H54 (cell line): ENCODE results near the gene PHF19.

Experiments
- DNase-seq: peaks from one replicate; pipeline ENCODE4 v3.0.0; 2011; ENCODE audit warnings: low spot score, mixed read lengths; ENCODE audit not compliant: insufficient read length
- FAIRE-seq: peaks from 3 replicates; lab custom pipeline; 2011; peaks lifted over from hg19 to GRCh38; lab: Jason Lieb, UNC
- POLR2A ChIP-seq: IDR thresholded peaks from 2 replicates; pipeline ENCODE4 v1.6.1; 2011; ENCODE audit warnings: low read depth, mild to moderate bottlenecking, low read length

PHF19 gene

DNA sequence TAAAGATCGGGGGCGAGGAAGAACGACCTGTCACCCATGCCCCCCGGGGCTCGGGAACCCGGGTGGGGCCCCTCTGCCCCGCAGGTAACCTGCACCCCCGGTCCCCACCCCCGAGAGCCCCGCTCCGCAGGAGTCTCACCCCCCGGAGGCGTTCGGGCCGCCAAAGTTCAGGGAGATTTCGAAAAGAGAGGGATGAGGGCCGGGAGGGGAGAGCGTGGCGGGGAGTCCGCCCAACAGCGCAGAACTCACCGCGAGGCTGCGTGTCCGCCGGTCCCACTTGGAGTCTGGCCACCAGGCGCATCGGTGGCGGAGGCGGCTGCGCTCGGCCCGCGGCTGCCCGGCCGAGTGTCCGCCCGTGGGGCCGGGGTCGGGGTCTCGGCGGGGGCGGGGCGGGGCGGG, at the start of gene PHF19:
Gene PHF19 (minus strand): TSS at position 347 of the 399 bp plus-strand sequence. CDS start 2,447 bp downstream, outside the sequence.
- FAIRE-seq (no peak), DNase-seq (peak; percentile 93)
- peak; percentile 65 for TF ChIP-seq POLR2A

DNA sequence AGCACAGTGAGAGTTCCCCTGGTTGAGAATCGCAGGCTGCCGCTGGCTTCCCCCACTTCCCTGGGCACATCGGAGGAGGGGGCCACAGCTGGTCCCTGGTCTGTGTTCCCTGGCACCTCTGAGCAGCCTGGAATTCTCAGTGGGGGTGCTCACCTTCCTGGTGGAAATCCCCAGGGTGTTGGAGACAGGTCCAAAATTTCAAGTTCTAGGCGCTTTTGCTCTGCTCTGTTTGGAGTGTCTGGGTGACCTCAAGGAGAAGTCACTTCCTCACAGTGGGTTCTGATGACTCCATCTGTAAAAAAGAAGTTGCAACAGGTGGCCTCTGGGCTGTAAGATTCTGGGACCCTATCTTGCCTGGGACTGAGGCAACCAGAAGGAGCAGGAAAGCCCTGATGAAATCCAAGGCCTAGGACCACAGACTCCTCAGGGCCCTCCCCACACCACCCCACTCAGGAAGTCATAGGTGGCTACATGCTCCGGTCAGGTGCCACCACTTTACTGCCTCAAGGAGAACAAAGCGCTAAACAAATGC, 49.5 kb upstream of the PHF19 start, which contains the start of gene TRAF1:
Gene TRAF1 (minus strand): TSS at position 400 of the 532 bp plus-strand sequence. CDS start 721 bp downstream, outside the sequence.
- no peak for TF ChIP-seq POLR2A
- no peak for DNase-seq
- no peak for FAIRE-seq

DNA sequence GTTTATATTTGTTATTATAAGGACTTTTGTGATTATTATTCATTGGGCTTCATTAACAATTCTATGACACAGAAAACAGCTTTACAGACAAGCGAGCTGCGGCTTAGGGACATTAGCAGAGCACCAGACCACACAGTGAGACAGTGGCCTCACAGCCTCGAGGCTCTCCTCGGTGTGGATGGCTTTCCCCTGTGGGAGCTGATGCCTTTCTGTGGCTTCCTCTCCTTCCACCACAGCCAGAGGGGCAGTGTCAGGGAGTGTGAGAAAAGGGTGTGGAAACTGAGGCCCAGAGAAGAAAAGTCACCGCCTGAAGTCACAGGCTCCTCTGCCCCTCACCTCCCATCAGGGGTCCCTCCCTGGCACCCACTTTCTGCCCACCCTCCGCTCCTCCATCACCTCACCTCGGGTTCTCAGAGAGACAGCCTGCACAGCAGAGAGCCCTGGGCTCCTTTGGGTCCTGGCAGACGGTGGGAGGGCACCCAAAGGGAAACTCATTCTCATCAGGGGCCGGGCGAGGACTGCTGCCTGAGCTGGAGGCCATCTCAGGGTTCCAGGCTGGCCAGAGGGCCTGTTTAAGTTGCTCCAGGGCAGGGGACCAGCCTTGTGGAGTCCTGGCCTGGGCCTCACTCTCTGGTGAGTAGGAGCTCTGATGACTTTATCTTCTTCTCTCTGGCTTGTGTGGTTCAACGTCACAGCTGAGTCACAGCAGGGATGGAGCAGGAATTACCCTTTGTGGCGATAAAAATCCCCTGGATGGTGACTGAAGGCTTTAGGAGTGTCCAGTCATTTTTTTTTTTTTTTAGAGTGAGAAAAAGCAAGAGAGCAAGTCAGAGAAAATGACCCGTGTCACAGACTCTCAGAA, 48.8 kb upstream of the PHF19 start:
- peak; percentile 84 for FAIRE-seq
- TF ChIP-seq POLR2A: peak; percentile 30; the same call in 1 of the 2 replicates
- peak; percentile 100 for DNase-seq

DNA sequence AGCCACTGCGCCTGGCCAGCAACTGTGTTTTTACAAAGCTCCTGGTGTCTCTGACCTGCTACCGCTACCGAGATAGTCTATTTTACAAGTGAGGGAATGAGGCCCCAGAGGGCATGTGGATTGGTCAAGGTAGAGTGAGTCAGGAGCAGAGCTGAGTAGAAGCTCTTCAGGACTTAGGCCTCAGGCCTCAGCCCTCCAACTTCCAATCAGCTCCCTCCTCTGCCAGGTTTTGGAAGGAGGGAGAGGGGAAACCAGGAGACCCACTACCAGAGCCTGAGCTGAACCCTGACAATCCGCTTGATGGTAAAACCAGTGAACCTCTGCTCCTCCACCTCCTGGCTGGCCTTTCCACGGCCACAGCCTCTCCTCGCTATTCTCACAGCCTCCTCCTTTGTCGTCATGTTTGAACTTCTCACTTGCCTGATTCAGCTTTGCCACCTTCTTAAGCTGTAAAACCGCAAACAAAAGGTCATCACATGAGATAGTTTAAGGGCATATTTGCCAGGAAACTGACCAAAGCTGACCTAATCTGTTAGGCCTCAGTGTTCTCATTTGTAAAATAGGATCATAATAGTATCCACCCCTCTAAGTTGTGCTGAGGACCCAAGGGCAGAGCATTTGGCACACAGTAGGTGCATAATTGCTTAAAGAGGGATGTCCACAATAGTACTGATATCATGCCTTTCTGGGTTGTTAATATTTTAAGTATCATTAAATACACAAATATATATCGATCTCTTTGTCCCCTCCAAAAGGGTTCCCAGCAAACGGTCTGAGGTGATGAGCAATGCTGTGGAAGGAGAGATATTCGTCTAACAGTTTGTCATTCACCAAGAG, 47.9 kb upstream of the PHF19 start:
- FAIRE-seq: no peak
- TF ChIP-seq POLR2A: no peak
- no peak for DNase-seq

DNA sequence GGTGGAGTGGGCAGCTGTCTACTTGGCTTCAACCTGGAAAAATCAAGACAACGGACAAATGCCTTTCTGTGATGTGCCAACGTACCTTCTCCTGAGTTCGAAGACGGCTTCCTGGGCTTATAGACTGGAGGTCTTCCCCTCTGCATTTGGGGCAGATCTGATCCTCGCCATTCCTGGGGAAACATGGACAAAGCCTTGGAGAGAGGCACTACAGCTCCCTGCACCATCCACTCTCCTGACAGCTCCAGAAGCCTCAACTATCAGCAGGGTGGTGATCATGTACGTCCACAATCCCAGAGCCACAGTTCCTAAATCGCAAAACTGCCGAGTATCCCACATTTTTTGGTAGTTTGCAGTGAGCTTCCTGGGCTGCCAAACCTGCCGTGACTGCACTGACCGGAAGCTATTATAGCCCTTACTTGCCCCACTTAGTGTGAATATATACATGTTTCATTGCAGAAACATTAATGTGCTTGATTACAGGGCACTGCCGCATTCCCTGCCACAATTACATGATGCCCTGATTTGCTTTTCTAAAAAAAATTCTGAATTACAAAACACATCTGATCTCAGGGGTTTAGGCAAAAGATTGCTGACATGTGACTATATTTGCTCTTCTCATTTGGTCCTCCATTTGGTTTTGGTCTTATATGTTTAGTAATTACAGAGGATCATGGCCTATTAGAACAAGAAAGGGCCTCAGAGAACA, 46.8 kb upstream of the PHF19 start:
- no peak for TF ChIP-seq POLR2A
- FAIRE-seq (no peak), DNase-seq (no peak)

DNA sequence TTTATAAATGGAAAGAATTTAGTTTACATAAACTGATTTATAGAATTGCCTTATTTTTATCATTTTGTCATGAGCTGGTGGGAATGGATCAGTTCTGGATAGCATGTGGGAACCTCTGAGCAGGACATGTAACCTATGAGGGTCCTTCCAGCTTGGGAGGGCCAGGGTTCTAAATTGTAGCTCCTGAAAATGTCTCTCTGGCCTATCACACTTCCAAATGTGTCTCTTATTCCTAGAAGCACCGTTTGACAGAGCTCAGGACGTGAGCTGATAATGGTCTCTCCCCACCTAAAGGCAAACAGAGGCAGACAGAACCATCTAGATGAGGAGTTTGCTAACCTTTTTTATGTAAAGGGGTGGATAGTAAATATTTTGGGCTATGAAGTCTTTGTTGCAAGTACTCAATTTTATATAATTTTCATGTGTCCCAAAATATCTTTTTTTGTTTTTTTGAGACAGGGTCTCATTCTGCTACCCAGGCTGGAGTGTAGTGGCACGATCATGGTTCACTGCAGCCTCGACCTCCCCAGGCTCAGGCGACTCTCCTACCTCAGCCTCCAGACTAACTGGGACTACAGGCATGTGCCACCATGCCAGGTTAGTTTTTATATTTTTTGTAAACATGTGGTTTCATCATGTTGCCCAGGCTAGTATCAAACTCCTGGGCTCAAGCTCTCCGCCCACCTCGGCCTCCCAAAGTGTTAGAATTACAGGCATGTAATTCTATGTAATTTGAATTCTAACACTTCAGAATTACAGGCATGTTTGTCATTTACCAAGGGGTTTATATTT, 45.6 kb upstream of the PHF19 start:
- no peak for TF ChIP-seq POLR2A
- DNase-seq (no peak), FAIRE-seq (no peak)

DNA sequence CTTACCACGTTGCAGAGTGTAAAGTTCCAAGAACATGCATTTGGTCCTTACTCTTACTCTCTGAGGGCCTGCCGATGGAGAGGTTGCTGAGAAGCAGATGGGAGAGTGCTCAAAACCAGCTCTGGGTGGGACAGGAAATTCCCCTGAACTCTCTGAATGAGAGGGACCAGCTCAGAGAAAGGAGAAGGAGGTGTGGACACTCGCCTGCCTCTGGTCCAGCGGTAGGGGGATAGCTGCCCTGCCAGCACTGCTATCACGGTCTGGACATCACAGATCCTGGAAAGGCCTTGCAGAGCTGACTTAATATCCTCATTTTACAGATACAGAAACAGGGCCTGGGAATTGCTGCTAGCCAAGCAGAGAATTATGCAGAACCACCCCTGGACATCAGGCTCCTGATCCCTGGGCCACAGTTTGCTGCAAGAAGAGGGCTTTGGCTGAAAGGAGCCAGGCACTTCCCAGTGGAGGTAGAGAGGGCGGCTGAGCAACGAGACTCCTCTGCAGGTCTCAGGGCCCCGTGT, 44.7 kb upstream of the PHF19 start:
- TF ChIP-seq POLR2A: no peak
- FAIRE-seq: no peak
- no peak for DNase-seq

DNA sequence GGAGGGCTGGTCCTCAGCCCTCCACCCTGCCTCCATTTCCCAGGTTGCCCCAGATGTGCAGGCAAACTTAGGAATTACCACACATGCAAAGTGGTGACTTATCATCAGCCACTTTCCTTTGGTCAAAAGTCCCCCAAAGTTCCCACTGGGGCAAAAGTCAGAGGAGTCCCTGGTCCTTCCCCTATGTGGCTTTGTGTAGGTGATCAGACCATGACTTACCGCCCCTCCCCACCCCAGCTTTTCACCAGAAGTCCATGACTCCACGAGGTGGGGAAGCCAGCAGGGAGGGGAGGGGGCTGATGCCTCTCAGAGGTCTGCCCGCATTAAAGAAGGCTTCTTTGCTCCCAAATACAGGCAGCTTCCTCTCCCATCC, 43.8 kb upstream of the PHF19 start:
- TF ChIP-seq POLR2A: no peak
- FAIRE-seq (no peak), DNase-seq (no peak)

DNA sequence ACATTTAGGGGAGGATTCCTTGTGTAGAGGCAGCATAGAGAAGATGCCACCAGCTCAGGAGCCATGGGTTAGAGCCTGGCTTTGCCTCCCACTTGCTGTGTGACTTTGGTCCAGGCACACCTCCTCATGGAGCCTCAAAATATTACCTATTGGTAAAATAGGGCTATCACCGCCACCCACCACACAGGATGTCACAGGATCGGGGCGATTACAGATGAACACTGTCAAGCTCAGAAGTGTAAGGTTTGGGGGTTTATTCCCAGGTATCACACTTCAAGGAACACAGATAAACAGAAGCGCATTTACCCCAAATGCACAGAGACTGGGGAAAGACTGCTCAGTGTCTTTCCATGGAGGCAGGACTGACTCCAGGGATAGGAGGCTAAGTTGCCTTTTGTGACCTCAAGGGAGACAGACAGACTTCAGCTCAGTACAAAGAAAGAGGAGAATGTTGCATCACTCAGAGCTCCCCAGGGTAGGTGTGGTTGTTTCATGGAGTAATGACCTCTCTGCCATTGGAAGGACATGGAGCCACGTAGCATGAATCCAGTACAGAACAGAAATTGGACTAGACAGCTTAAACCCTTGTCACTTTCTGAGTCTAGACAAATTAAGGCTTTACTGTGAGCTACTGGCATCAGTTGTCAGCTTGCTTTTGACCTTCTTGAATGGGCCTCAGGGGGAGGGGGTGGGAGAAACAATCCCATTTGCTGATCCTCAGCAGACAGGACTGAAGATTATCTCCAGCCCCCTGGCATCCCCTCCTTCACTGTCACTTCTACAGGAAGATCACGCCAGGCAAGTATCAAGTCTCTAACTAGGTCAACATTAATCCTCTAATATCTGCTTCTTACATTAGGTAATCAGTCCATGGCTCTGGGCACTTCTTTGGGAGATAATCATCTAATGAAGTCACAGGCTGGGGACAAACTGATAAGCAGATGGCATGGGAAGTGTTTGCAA, 43.1 kb upstream of the PHF19 start:
- FAIRE-seq: no peak
- TF ChIP-seq POLR2A: no peak
- no peak for DNase-seq

DNA sequence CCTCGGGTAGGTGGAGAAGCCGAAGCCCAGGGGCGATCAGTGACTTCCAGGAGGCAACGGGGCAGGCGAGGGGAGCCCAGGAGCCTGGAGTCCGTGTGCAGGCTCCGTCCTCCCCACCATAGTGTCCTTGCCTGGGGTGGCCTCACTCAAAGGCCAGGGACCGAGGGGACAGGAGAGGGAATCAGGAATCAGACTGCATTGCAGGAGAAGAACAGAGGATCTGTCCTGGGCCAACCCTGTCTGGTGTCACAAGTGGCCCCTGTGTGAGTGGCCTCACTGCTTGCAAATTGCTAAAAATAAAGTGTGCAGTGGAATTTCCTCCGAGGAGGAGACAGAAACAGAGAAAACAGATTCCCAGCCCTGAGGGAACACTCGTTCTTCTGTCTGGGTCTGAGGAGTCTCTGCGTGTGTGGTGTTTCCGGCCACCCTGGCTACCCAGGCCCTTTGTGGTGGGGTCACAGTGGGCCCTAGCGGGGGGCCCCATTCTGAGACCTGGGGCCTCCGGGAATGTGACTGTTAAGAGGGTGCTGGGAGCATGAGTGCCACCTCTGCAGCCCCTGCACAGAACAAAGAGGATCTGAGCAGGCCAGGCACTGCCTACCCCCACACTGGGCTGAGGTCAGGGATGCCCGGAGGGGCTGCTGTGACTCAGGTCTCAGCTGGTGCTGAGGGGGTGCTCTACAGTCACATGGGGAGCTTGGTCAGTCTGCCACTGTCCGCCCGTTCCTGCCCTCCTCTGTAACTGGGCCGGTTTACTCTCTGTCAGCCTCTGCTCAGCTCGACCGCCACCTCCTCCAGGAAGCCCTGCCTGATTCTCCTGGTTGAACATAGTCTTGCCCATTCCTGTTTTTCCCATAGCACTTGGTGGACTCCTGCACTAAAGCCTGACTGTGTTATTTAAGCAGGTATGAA, 42.2 kb upstream of the PHF19 start:
- FAIRE-seq (no peak), DNase-seq (no peak)
- no peak for TF ChIP-seq POLR2A
